OCI-LY7 (cell line): Measurements from ENCODE around the gene ARHGAP26. TPM values are rescaled to one million over a fixed set of nuclear protein-coding genes. Genes with fewer than 3 reads are reported as not detected.
A peak's percentile ranks its signal among the peaks of the same experiment; 100 is the strongest.

ENCODE experiments used
- BruUV-seq: library from RNA; stranded (reverse); fragments of 400-500 nt; replicated peaks from 2 replicates; lab custom pipeline; 2021; lab: Mats Ljungman, UMichigan
- CTCF ChIA-PET: fragments of 300-600 bp; sonication (Branson Sonifier 250); formaldehyde crosslinking; loops from one replicate; lab custom pipeline; 2022; ENCODE audit warnings: antibody characterized with exemption; ENCODE audit not compliant: unreplicated experiment; lab: Charles Lee
- POLR2A ChIA-PET: fragments of 300-600 bp; sonication (Branson Sonifier 250); formaldehyde crosslinking; loops from one replicate; lab custom pipeline; 2022; ENCODE audit warnings: antibody characterized with exemption; lab: Charles Lee
- DNase-seq: peaks from one replicate; pipeline ENCODE4 v3.0.0-alpha.2; 2015; ENCODE audit warnings: low spot score
- H2AFZ ChIP-seq: fragments of 200-600 bp; sonication (generic), shearing (Covaris generic); 2 replicates; pipeline ENCODE4 v1.6.1; 2014; ENCODE audit warnings: mild to moderate bottlenecking, antibody characterized with exemption, low read length, moderate library complexity
- H3K27ac ChIP-seq: fragments of 200-600 bp; sonication (generic); 2 replicates; pipeline ENCODE4 v1.5.1; 2014; ENCODE audit warnings: mixed run types, low read depth, mild to moderate bottlenecking, moderate library complexity, low read length, inconsistent platforms; ENCODE audit not compliant: poor library complexity, severe bottlenecking
- H3K36me3 ChIP-seq: fragments of 200-600 bp; sonication (generic); 2 replicates; pipeline ENCODE4 v1.6.1; 2014; ENCODE audit warnings: mild to moderate bottlenecking, antibody characterized with exemption, low read length, moderate library complexity, mixed read lengths; ENCODE audit not compliant: insufficient read depth
- H3K4me1 ChIP-seq: fragments of 200-600 bp; sonication (generic); 2 replicates; pipeline ENCODE4 v1.5.1; 2014; ENCODE audit warnings: mild to moderate bottlenecking, low read length; ENCODE audit not compliant: insufficient read depth, poor library complexity, severe bottlenecking
- H3K4me2 ChIP-seq: fragments of 200-600 bp; sonication (generic); 2 replicates; pipeline ENCODE4 v1.6.1; 2014; ENCODE audit warnings: mild to moderate bottlenecking, low read length
- H3K4me3 ChIP-seq: fragments of 200-600 bp; sonication (generic); 2 replicates; pipeline ENCODE4 v1.5.1; 2014; ENCODE audit warnings: mild to moderate bottlenecking, low read depth, low read length; ENCODE audit not compliant: poor library complexity, severe bottlenecking
- H3K79me2 ChIP-seq: fragments of 200-600 bp; sonication (generic); 2 replicates; pipeline ENCODE4 v1.6.1; 2016; ENCODE audit warnings: low read depth, mild to moderate bottlenecking, low read length, moderate library complexity, mixed read lengths; ENCODE audit not compliant: insufficient read depth
- H3K9me2 ChIP-seq: fragments of 200-600 bp; sonication (generic); 2 replicates; pipeline ENCODE4 v1.6.1; 2016; ENCODE audit warnings: mild to moderate bottlenecking, low read length, mixed read lengths; ENCODE audit not compliant: insufficient read depth
- H3K9me3 ChIP-seq: fragments of 200-600 bp; sonication (generic); 2 replicates; pipeline ENCODE4 v1.6.1; 2014; ENCODE audit warnings: mild to moderate bottlenecking, mixed run types, low read length, mixed read lengths
- H4K20me1 ChIP-seq: fragments of 200-600 bp; sonication (generic); 2 replicates; pipeline ENCODE4 v1.6.1; 2014; ENCODE audit warnings: mild to moderate bottlenecking, antibody characterized with exemption, low read length, moderate library complexity, mixed read lengths; ENCODE audit not compliant: insufficient read depth
- EZH2phosphoT487 ChIP-seq: fragments of 200-600 bp; sonication (generic); IDR thresholded peaks from 2 replicates; pipeline ENCODE4 v1.6.1; 2018; ENCODE audit warnings: low read depth, borderline replicate concordance, mild to moderate bottlenecking, mixed run types, antibody characterized with exemption, low read length, moderate library complexity, mixed read lengths
- intact Hi-C: fragments of 100-400 bp; cut with micrococcal nuclease; formaldehyde crosslinking; loops from one replicate; pipeline ENCODE4 v1.10.0; 2022; ENCODE audit not compliant: unreplicated experiment
- total RNA-seq, 2 experiments: library from RNA; depleted of rRNA in 1 of 2; stranded (reverse); fragments of >200 nt in 1 of 2; shearing (Covaris generic) in 1 of 2; gene quantifications; 2 replicates each; pipeline ENCODE4 v1.2.3, GENCODE V29; 2014 to 2022
- TF ChIP-seq, protein P1 (sequence below): fragments of 200-600 bp; sonication (generic); conservative IDR thresholded peaks from 2 replicates; pipeline ENCODE4 v1.5.1; 2014; ENCODE audit warnings: mild to moderate bottlenecking, antibody characterized with exemption, low read length, moderate library complexity, mixed read lengths

Gene ARHGAP26
- total RNA-seq, 2 experiments from 2014 or later: 7.0 to 19.1 TPM

GRCh38 chr5:142748568-142749249 is 21.5 kb upstream of the ARHGAP26 start:
- intact Hi-C loops: loop anchor here (1.0 kb wide), 2 partner anchors 119 to 132 kb away; no protein-coding TSS in a partner anchor
- no peaks in the 10 kb centered on the region for H3K4me1 ChIP-seq
- no peaks in the 10 kb centered on the region for H3K79me2 ChIP-seq
- H4K20me1 ChIP-seq: no peaks in the 10 kb centered on the region
- TF ChIP-seq EZH2phosphoT487: no peak
- TF ChIP-seq, protein P1, sequence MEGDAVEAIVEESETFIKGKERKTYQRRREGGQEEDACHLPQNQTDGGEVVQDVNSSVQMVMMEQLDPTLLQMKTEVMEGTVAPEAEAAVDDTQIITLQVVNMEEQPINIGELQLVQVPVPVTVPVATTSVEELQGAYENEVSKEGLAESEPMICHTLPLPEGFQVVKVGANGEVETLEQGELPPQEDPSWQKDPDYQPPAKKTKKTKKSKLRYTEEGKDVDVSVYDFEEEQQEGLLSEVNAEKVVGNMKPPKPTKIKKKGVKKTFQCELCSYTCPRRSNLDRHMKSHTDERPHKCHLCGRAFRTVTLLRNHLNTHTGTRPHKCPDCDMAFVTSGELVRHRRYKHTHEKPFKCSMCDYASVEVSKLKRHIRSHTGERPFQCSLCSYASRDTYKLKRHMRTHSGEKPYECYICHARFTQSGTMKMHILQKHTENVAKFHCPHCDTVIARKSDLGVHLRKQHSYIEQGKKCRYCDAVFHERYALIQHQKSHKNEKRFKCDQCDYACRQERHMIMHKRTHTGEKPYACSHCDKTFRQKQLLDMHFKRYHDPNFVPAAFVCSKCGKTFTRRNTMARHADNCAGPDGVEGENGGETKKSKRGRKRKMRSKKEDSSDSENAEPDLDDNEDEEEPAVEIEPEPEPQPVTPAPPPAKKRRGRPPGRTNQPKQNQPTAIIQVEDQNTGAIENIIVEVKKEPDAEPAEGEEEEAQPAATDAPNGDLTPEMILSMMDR: peak; percentile 84
- BruUV-seq: no TSS peak
- no peaks in the 10 kb centered on the region for H3K9me2 ChIP-seq
- no peaks in the 10 kb centered on the region for H3K9me3 ChIP-seq
- no peak overlapping the region for H3K4me3 ChIP-seq
- no peak overlapping the region for H3K4me2 ChIP-seq
- ChIA-PET CTCF (interaction anchor here (1.1 to 1.3 kb wide), 2 partner anchors 22 to 140 kb away, joined by 3 read pairs; partner anchors contain the start of gene ARHGAP26), POLR2A (interaction anchor here (0.9 to 1.1 kb wide), 4 partner anchors 54 to 134 kb away, joined by 3 to 4 read pairs (median 3); no protein-coding TSS in a partner anchor)
- H3K36me3 ChIP-seq: no peaks in the 10 kb centered on the region
- H2AFZ ChIP-seq: no peak overlapping the region
- DNase-seq: peak; percentile 56
- no peak overlapping the region for H3K27ac ChIP-seq

GRCh38 chr5:142749321-142749720 is 20.9 kb upstream of the ARHGAP26 start:
- H3K27ac ChIP-seq: no peak overlapping the region
- no peak overlapping the region for H3K4me3 ChIP-seq
- DNase-seq: no peak
- no peaks in the 10 kb centered on the region for H3K36me3 ChIP-seq
- POLR2A ChIA-PET: interaction anchor here (1.1 to 1.5 kb wide), 3 partner anchors 12 to 134 kb away, joined by 3 to 4 read pairs (median 3); no protein-coding TSS in a partner anchor
- no peaks in the 10 kb centered on the region for H3K79me2 ChIP-seq
- no peak overlapping the region for H3K4me2 ChIP-seq
- intact Hi-C loops: no loop called here
- no TSS peak for BruUV-seq
- H2AFZ ChIP-seq: no peak overlapping the region
- no peaks in the 10 kb centered on the region for H4K20me1 ChIP-seq
- no peaks in the 10 kb centered on the region for H3K4me1 ChIP-seq
- no peaks in the 10 kb centered on the region for H3K9me3 ChIP-seq
- TF ChIP-seq, protein P1: no peak
- TF ChIP-seq EZH2phosphoT487: no peak
- no peaks in the 10 kb centered on the region for H3K9me2 ChIP-seq
- CTCF ChIA-PET: no interaction called here
